Left ventricle myocardium inferior (tissue), 1 donor: ENCODE results near the gene MUS81. TPM values are rescaled to one million over a fixed set of nuclear protein-coding genes. Genes with fewer than 3 reads are reported as not detected.

Experiments
- DNase-seq: peaks from one replicate; pipeline ENCODE4 v3.0.0-alpha.2; 2020
- H3K27ac ChIP-seq: fragments of 200-600 bp; replicated peaks from 2 replicates; pipeline ENCODE4 v1.8.0; 2021
- H3K27me3 ChIP-seq: fragments of 200-600 bp; 2 replicates; pipeline ENCODE4 v1.8.0; 2021; ENCODE audit warnings: low read depth
- H3K36me3 ChIP-seq: fragments of 200-600 bp; 2 replicates; pipeline ENCODE4 v1.8.0; 2021
- H3K4me1 ChIP-seq: fragments of 200-600 bp; 2 replicates; pipeline ENCODE4 v1.8.0; 2021
- H3K4me3 ChIP-seq: fragments of 200-600 bp; 2 replicates; pipeline ENCODE4 v1.8.0; 2021; ENCODE audit warnings: mild to moderate bottlenecking, moderate library complexity
- H3K9me3 ChIP-seq: fragments of 200-600 bp; replicated peaks from 2 replicates; pipeline ENCODE4 v1.8.0; 2021
- CTCF ChIP-seq: fragments of 200-600 bp; IDR thresholded peaks from 2 replicates; pipeline ENCODE4 v1.8.0; 2021; ENCODE audit warnings: antibody characterized with exemption, mild to moderate bottlenecking, borderline replicate concordance
- intact Hi-C: fragments of 100-400 bp; cut with micrococcal nuclease; formaldehyde crosslinking; loops from one replicate; pipeline ENCODE4 v1.11.0; 2022
- total RNA-seq: library from RNA; stranded (reverse); fragmentation: NEBNext Ultra II Directional; extraction: Animal tissue kit (Norgen Biotek cat#: 25700); gene quantifications from one replicate; pipeline ENCODE4 v1.2.1, GENCODE V29; 2021
- donor health status: DM: no; HTN: yes; CAD: no; lungs with severe emphysema.

Gene MUS81
- total RNA-seq, 1 donor from 2014 or later = 31.5 TPM

DNA sequence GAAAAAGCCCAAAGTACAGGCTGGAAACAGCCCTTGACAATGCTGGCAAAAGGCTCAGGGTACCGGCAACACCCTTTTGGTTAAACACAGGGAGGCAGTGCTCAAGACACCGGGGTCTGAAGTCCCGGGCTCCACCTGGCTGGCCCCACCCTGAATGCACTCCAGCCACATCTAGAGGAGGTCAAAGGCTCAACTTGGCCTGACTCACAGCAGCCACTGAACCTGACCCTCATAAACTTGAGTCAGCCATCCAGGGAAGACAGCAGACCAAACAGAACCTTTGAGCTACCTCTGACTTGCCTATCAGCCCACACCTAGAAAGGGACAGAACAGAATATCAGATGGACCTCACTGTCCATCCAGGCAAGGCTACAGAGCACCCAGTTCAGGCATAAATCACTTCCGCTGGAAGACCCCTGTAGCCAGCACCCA lies 6.1 kb upstream of the MUS81 start:
- intact Hi-C loops = no loop called here
- Histone ChIP-seq H3K27me3 (no peaks in the 10 kb centered on the region), H3K27ac (no peak overlapping the region), H3K4me3 (no peak overlapping the region), H3K9me3 (peaks cover 9% of the 10 kb centered on the region), H3K36me3 (peaks cover 60% of the 10 kb centered on the region), H3K4me1 (peaks cover 52% of the 10 kb centered on the region)
- no peak for DNase-seq
- no peak for TF ChIP-seq CTCF

DNA sequence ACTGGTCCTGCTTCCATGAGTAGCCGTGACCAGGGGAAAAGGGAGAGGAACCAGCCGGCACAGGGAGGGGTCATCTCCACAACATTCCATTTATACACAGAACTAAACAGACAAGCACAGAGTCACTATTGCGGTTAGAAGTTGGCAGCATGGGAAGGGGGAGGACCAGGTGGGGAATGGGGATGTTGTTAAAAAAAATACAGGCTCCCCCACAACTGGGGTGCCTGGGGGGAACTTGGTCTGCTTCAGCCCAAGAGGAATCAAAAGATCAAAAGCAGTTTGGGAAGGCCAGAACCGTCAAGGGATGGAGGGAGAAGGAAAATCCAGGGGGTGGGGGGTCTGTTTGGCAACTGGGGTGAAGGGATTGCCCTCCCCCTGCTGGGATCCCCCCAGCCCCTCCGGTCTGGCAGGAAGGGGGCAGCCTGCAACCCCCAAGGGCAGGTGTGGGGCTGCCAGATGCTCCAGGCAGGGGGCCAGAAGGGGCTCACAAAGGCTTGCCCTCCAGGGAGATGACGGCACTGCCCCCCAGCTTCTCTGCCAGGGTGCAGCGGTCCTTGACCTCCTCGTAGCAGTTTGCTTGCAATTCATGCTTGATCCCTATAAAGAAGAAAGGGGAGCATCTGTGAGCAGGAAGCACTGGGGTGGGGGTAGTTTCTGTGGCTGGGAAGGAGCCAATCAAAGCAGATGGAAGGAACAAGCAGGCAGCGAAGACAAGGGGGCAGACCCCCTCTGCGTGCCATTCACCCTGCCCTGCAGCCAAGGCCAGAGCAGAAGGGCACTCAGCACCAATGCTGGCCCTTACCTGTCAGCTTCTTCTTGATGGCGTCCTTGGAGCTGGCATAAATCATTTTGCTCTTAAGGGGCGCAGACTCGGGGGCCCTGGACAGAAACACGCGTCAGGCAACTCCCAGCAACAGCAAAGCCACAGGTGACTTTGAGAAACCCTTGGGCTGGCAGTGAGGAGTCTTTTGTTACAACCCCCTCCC lies 5.1 kb upstream of the MUS81 start:
- peaks cover 60% of the 10 kb centered on the region for H3K36me3 ChIP-seq
- intact Hi-C loops = no loop called here
- DNase-seq = no peak
- no peaks in the 10 kb centered on the region for H3K27me3 ChIP-seq
- no peak overlapping the region for H3K4me3 ChIP-seq
- TF ChIP-seq CTCF = no peak
- peaks cover 58% of the 10 kb centered on the region for H3K4me1 ChIP-seq
- H3K27ac ChIP-seq = no peak overlapping the region
- H3K9me3 ChIP-seq = peaks cover 9% of the 10 kb centered on the region

DNA sequence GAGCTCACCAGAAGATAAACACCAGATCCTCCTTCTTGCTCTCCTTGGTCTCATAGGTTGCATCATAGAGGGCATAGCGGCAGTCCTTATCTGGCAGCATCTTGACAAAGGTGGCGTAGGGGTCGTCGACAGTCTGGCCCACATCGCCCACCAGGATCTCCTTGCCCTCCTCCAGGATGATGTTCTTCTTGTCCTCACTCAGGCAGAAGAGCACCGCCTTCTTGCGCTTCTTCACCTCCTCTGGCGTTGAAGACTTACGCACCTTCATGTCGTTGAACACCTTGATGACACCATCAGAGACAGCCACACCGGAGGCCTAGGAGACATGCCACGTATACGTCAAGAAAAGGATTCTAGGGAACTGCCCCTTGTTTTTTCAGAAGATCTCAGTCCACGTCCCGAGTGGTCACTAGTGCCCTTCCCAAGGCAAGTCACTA lies 4.3 kb upstream of the MUS81 start:
- Histone ChIP-seq H3K36me3 (peaks cover 54% of the 10 kb centered on the region), H3K27me3 (no peaks in the 10 kb centered on the region), H3K9me3 (peaks cover 7% of the 10 kb centered on the region), H3K27ac (peak overlapping the region; percentile 97), H3K4me1 (peaks cover 65% of the 10 kb centered on the region), H3K4me3 (peak overlapping the region; percentile 80)
- DNase-seq = no peak
- TF ChIP-seq CTCF = no peak
- intact Hi-C loops = no loop called here

- peaks cover 74% of the 10 kb centered on the region for H3K4me1 ChIP-seq
- peak; percentile 86 for DNase-seq
- H3K27ac ChIP-seq = peak overlapping the region; percentile 97
- H3K4me3 ChIP-seq = peak overlapping the region; percentile 80
- no peaks in the 10 kb centered on the region for H3K9me3 ChIP-seq
- peaks cover 51% of the 10 kb centered on the region for H3K36me3 ChIP-seq
- intact Hi-C loops = no loop called here
- no peak for TF ChIP-seq CTCF
- no peaks in the 10 kb centered on the region for H3K27me3 ChIP-seq
These were observed 3.3 kb upstream of the MUS81 start for GRCh38 chr11:65856689-65857499.

DNA sequence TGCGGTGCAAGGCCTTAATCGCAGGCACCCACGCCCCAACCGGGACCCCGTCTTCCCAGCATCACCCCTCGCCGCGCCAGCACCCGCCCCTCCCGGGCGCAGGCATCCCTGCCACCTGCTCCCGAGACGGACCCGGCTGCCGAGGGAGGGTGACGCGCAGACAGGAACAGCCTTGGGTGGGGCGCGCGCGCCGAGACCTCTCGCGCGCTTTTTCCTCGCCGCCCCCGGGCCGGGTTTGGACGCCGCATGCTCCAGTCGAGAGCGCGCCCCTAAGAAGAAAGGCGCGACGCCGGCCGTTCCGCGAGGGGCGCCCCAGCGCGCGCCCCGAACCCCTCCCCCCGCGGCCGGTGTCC lies 2.8 kb upstream of the MUS81 start:
- Histone ChIP-seq H3K27me3 (no peaks in the 10 kb centered on the region), H3K9me3 (no peaks in the 10 kb centered on the region), H3K36me3 (peaks cover 51% of the 10 kb centered on the region), H3K4me1 (peaks cover 80% of the 10 kb centered on the region), H3K4me3 (peak overlapping the region; percentile 80), H3K27ac (peak overlapping the region; percentile 97)
- peak; percentile 56 for DNase-seq
- intact Hi-C loops = no loop called here
- no peak for TF ChIP-seq CTCF
